ENCODE data around the gene DCANP1. TPM values are rescaled to one million over a fixed set of nuclear protein-coding genes. Genes with fewer than 3 reads are reported as not detected.

The DCANP1 gene
- polyA plus RNA-seq, 2 of the 4 experiments (the other 2 are of a cell fraction), result not detected

- H3K4me1 ChIP-seq, result peaks cover 10% of the 10 kb centered on the region; the same call in 2 of the 3 replicates
- DNase-seq (ENCODE audit: low read depth in 1 of 2, low spot score in 1 of 2) (peak; percentile 74 to 89), FAIRE-seq (peak; percentile 61), ATAC-seq (peak; percentile 70 to 92)
- ChIA-PET CTCF (interaction anchor here (0.6 to 37.5 kb wide), 35 partner anchors 8 to 551 kb away, joined by 3 to 1932 read pairs (median 4); partner anchors contain the start of gene DCANP1), POLR2A (no interaction called here)
- H3K4me3 ChIP-seq, result no peak overlapping the region
- WGBS (ENCODE audit: missing lambda C conversion rate), result 26% methylated on average over 9 of the region's 9 CpGs
- no peaks in the 10 kb centered on the region for H3K9me3 ChIP-seq
- TF ChIP-seq MYC (IDR thresholded peaks at IDR 0.05; ENCODE audit: borderline replicate concordance, low read length), result no peak
- TF ChIP-seq RAD21 (conservative IDR thresholded peaks at IDR 0.05 in 1 of 2, IDR thresholded peaks at IDR 0.05 in 1 of 2), result peak; percentile 38 to 49; a peak in 4 of 5 replicates
- peak; percentile 74 for TF ChIP-seq CTCF (IDR thresholded peaks at IDR 0.05)
- TF ChIP-seq SMC3 (IDR thresholded peaks at IDR 0.05), result peak; percentile 48
- no peak overlapping the region for H3K4me2 ChIP-seq
- H3K27ac ChIP-seq, result no peak overlapping the region
Measured at GRCh38 chr5:135457424-135458071, 10.4 kb upstream of the DCANP1 start.

GRCh38 chr5:135456238-135457099 is 9.3 kb upstream of the DCANP1 start:
- DNase-seq (ENCODE audit: low read depth in 1 of 2, low spot score in 1 of 2), result peak in 1 of 2 experiments; percentile 28

GRCh38 chr5:135455876-135456237 is 8.7 kb upstream of the DCANP1 start:
- Histone ChIP-seq H3K4me3 (no peak overlapping the region), H3K4me1 (peaks cover 10% of the 10 kb centered on the region; the same call in 2 of the 3 replicates), H3K27ac (no peak overlapping the region), H3K4me2 (no peak overlapping the region), H3K9me3 (no peaks in the 10 kb centered on the region)
- ChIA-PET CTCF (interaction anchor here (1.1 to 37.5 kb wide), 9 partner anchors 9 to 375 kb away, joined by 3 to 1932 read pairs (median 5); partner anchors contain the start of gene DCANP1), POLR2A (no interaction called here)
- ATAC-seq (no peak), DNase-seq (ENCODE audit: low read depth in 1 of 2, low spot score in 1 of 2) (no peak), FAIRE-seq (no peak)
- TF ChIP-seq NPAS2 (CRISPR knock-in tag; IDR thresholded peaks at IDR 0.05; ENCODE audit: borderline replicate concordance) (no peak), ZFP36 (IDR thresholded peaks at IDR 0.05; ENCODE audit: borderline replicate concordance, partially characterized antibody) (no peak), ELK1 (IDR thresholded peaks at IDR 0.05; ENCODE audit: low read depth, low read length) (no peak), ZSCAN20 (CRISPR knock-in tag; IDR thresholded peaks at IDR 0.05) (no peak), RNF2 (IDR thresholded peaks at IDR 0.05; ENCODE audit: borderline replicate concordance, low read depth) (no peak), EHF (CRISPR knock-in tag; IDR thresholded peaks at IDR 0.05) (no peak), SREBF2 (IDR thresholded peaks at IDR 0.05) (no peak), HOXB5 (CRISPR knock-in tag; IDR thresholded peaks at IDR 0.05) (no peak), TP53 (CRISPR knock-in tag; IDR thresholded peaks at IDR 0.05) (no peak), FOXS1 (CRISPR knock-in tag; IDR thresholded peaks at IDR 0.05) (no peak), EHMT2 (IDR thresholded peaks at IDR 0.05; ENCODE audit: low read depth) (no peak)
- WGBS (ENCODE audit: missing lambda C conversion rate), result 63% methylated on average over 4 of the region's 4 CpGs

More at GRCh38 chr5:135456238-135457099, 9.3 kb upstream of the DCANP1 start:
- Histone ChIP-seq H3K4me2 (no peak overlapping the region), H3K9me3 (no peaks in the 10 kb centered on the region), H3K4me1 (peaks cover 10% of the 10 kb centered on the region; the same call in 2 of the 3 replicates), H3K4me3 (no peak overlapping the region), H3K27ac (no peak overlapping the region)
- WGBS (ENCODE audit: missing lambda C conversion rate), result 56% methylated on average over 12 of the region's 12 CpGs
- FAIRE-seq, result no peak
- ChIA-PET POLR2A (no interaction called here), CTCF (interaction anchor here (0.8 to 37.5 kb wide), 17 partner anchors 10 to 417 kb away, joined by 3 to 1932 read pairs (median 6); partner anchors contain the start of gene DCANP1)
- no peak for TF ChIP-seq ZNF302 (CRISPR knock-in tag; IDR thresholded peaks at IDR 0.05)
- no peak for TF ChIP-seq USF2 (IDR thresholded peaks at IDR 0.05)
- ATAC-seq, result peak in 1 of 2 experiments; percentile 26; a peak in 1 of 6 replicates
